HG02870 (cell line): ENCODE results near the gene ERH.

ENCODE experiments used
- ATAC-seq: cut with Tn5 transposase; IDR thresholded peaks from one replicate; pipeline ENCODE4 v1.9.1; 2021; ENCODE audit warnings: mild to moderate bottlenecking, moderate library complexity; ENCODE audit not compliant: unreplicated experiment

The ERH gene

GRCh38 chr14:69331206-69331605, 66.9 kb downstream of the ERH start:
- ATAC-seq: no peak
